Activated CD4-positive, alpha-beta T cell treated with anti-CD3 and anti-CD28 coated beads, Interleukin-2, amount 50 U/mL, for 24 hours (primary cell): Measurements from ENCODE around the gene FAAP100.

Experiments used
- DNase-seq, 2 donors: peaks; one replicate each; pipeline ENCODE4 v3.0.0-alpha.2; 2020; ENCODE audit warnings: low read depth in 1 of 2, low spot score in 1 of 2

Gene FAAP100

GRCh38 chr17:81526662-81527571 is 25.2 kb downstream of the FAAP100 start:
- no peak for DNase-seq

DNA sequence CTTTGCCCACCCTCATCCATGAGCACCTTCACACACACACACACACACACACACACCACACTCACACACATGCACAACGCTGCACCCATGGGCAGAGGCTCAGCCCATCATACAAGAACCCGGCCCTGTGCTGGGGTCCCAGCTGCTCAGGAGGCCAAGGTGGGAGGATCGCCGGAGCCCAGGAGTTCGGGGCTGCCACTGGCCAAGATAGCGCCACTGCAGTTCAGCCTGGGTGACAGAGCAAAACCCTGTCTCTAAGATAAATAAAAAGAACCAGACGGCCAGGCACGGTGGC is 27.3 kb downstream of the FAAP100 start:
- no peak for DNase-seq

DNA sequence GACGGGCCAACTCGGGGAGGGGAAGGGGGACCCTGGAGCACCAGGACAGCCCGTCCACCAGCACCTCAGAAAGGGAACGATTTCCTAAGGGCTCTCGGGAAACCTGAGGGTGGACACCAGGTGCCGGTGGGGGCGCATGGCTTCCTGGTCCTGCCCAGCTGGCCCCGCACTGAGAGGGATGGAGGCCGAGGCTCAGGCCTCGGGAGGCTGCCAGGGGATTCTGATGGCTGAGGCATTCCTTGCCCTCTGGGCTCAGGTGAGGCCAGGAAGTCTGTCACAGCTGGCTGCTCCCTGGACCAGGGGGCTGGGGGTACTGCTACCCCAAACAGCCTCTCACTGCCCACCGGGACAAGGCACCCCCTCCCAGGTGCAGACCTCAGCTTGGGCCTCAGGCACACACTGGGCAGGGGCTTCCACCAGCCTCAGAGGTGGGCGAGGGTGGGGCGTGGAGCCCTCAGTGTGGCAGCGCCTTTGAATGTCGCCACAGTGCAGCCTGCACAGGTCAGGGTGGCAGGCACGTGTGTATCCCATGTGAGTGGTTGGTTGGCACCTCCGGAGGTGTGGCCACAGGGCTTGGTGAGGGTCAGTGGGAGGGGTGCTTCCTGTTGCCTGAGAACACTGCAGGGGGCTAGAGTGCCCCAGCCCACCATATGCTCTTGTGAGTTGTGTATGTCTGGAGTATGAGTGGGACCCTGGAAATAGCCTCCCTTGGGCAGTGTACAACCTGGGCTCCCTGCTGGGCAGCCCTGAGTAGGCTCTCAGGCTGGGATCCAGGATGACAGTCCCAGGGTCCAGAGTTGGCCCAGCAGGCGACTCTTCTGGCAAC is 27.9 kb downstream of the FAAP100 start:
- DNase-seq = no peak

GRCh38 chr17:81523402-81524038 is 28.6 kb downstream of the FAAP100 start:
- no peak for DNase-seq

- no peak for DNase-seq
These were observed 29.4 kb downstream of the FAAP100 start for GRCh38 chr17:81522491-81523401.

- DNase-seq = no peak
These were observed 31.9 kb downstream of the FAAP100 start for GRCh38 chr17:81520021-81520901.

GRCh38 chr17:81519284-81520020 is 32.7 kb downstream of the FAAP100 start:
- DNase-seq = no peak

- no peak for DNase-seq
These were observed 33.3 kb downstream of the FAAP100 start for GRCh38 chr17:81518785-81519283.

DNA sequence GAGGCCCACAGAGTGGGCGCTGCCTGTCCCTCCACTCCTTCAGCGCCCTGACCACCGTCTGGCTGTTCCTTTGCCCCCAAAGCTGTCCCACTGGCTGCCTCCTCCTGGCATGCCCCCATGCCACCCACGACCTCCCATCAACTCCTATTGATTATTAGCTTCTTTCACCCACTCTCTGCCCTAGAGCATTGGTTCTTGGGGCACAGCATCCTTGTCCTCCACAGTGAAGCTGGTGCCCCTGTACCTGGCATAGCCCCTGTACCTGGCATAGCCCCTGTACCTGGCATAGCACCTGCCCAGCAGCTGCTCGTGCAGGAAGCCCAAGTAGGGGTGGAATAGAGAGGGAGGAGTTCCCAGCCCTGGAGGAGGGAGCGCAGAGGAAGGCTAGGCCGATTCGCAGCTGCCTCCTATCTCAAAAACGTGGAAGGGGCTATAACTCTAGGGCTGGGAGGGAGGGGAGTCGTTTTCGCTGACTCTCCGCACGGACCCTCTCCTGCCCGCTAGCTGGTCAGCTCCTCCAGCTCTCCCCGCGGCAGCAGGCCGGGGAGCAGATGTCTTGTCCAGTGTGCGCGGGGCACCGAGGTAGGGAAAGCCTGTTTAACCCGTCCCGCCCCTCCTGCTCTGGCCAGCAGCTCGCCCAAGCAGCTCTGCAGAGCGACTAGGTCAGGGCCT is 33.9 kb downstream of the FAAP100 start:
- DNase-seq = no peak

DNA sequence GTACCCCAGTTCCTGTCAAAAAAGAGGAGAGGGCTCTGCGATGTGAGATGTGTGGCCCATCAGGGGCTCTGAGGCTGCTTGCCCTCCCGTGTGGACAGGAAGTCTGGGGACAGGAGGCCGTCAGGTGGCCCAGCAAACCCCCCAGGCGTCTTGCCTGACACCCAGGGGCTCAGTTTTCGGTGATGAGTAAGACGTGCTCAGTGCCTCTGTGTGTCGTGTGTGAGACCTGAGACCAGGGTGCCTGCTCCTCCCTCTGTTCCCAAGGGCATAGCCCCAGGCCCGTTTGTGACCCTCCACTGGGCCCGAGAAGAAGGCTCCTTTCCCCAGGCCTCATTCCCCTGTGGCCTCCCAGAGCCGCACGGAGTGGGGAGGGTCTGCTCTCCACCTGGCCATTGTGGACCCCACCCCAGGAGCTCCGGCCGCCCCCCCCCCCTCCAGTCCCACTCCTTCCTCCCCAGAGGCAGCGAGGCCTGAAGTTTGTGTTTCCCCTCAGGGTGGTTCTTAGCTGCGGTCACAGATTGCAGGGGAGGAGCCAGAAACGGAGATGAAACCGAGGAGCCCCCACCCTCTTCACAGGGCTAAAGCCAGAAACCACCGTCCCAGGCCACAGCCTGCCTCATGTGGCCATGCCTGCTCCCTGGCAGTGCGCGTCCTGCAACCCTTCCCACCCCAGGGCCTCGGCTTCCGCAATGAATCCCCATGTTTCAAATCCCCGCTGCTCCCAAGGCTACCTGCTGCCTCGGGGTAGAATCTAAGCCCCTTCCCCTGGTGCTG is 34.6 kb downstream of the FAAP100 start:
- DNase-seq = no peak

GRCh38 chr17:81517009-81517338 is 35.2 kb downstream of the FAAP100 start:
- no peak for DNase-seq

GRCh38 chr17:81516439-81516838 is 35.7 kb downstream of the FAAP100 start:
- DNase-seq = no peak

- DNase-seq = no peak
These were observed 36.6 kb downstream of the FAAP100 start for GRCh38 chr17:81515530-81516041.

GRCh38 chr17:81514739-81515529 is 37.2 kb downstream of the FAAP100 start:
- no peak for DNase-seq

- no peak for DNase-seq
These were observed 37.7 kb downstream of the FAAP100 start for GRCh38 chr17:81514489-81514738.

- no peak for DNase-seq
These were observed 38.2 kb downstream of the FAAP100 start for GRCh38 chr17:81513753-81514488.
